Measurements from ENCODE around the gene C10orf71.

Gene C10orf71

DNA sequence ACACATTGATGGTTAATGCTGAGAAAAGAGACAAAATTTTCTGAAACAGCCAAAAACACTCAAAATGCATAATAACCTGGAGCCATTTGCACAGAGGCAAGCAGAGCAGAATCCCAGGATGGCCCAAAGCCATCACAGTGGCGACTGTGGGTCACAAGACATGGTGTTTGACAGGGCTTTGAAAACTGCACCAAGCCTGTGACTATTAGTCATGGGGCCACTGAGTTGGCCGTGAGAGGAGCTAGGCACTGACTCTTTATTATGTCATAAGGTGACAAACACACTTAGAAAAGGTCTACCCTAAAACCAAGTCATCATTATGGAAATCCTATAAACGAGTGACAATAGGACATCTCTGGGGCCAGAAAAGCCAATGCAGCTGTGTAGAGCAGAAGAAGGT, 73.0 kb downstream of the C10orf71 start:
- Histone ChIP-seq H3K27ac (no peak overlapping the region), H3K4me3 (no peak overlapping the region)
- DNase-seq (ENCODE audit: low spot score): peak; percentile 2
- TF ChIP-seq, protein P1, sequence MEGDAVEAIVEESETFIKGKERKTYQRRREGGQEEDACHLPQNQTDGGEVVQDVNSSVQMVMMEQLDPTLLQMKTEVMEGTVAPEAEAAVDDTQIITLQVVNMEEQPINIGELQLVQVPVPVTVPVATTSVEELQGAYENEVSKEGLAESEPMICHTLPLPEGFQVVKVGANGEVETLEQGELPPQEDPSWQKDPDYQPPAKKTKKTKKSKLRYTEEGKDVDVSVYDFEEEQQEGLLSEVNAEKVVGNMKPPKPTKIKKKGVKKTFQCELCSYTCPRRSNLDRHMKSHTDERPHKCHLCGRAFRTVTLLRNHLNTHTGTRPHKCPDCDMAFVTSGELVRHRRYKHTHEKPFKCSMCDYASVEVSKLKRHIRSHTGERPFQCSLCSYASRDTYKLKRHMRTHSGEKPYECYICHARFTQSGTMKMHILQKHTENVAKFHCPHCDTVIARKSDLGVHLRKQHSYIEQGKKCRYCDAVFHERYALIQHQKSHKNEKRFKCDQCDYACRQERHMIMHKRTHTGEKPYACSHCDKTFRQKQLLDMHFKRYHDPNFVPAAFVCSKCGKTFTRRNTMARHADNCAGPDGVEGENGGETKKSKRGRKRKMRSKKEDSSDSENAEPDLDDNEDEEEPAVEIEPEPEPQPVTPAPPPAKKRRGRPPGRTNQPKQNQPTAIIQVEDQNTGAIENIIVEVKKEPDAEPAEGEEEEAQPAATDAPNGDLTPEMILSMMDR (IDR thresholded peaks at IDR 0.05): no peak

DNA sequence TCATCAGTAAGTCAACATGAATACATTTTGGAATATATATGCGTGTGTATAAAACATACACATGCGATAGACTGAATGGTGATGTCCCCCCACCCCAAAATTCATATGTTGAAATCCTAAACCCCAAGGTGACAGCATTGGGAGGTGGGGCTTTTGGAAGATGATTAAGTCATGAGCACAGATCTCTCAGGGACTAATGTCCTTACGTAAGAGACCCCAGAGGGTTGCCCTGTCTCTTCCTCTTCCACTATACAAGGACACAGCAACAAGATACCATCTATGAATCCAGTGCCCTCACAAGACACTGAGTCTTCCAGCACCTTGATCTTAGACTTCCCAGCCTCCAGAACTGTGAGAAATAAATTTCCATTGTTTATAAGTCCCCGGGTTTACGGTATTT, 74.4 kb downstream of the C10orf71 start:
- Histone ChIP-seq H3K4me3 (no peak overlapping the region), H3K27ac (no peak overlapping the region)
- no peak for DNase-seq (ENCODE audit: low spot score)
- TF ChIP-seq, protein P1 (IDR thresholded peaks at IDR 0.05): no peak

DNA sequence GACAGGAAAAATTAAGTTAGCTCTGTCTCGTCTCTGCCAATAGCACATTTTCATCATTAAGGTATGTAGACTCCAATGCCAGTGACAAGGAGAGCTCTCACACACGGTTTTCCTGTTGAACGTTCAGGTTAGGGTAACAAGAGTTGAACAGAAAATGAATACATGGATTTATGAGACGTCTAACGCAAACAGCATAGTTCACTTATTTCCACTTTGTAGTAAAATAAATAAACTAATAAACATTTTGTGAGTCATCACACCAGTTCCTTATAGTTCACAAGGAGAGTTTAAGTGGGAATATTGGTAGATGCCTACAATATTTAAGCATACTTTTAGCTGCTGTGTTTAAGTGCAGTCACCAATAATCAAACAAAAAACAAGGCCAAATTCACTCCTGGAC, 75.8 kb downstream of the C10orf71 start:
- no peak overlapping the region for H3K27ac ChIP-seq
- DNase-seq (ENCODE audit: low spot score): no peak
- TF ChIP-seq, protein P1 (IDR thresholded peaks at IDR 0.05): no peak
- H3K4me3 ChIP-seq: no peak overlapping the region

DNA sequence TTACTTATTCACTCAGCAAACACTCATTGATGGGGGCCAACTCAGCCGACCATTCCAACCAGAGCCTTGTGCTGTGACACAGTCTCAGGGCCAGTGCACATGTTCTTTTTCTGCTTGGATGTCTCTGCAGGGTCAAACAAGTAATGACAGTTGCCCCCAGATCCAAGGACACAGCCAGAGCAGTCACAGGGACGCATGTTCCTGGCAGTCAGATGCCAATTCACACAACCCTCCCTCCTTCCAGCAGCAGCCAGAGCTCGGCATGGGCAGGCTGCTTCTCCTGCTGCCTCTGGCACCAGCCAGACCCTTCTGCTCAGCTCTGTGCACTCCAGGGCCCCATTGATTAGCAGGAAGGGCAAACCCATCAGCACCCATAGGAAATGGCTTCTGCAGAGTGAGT, 76.6 kb downstream of the C10orf71 start:
- DNase-seq (ENCODE audit: low spot score): peak; percentile 54
- TF ChIP-seq, protein P1 (IDR thresholded peaks at IDR 0.05): no peak
- no peak overlapping the region for H3K4me3 ChIP-seq
- no peak overlapping the region for H3K27ac ChIP-seq

Measured in coronary artery (tissue), 2 donors.